GM12878 (cell line): ENCODE results near the gene WARS2. TPM values are rescaled to one million over a fixed set of nuclear protein-coding genes. Genes with fewer than 3 reads are reported as not detected.

Experiments used
- ATAC-seq: fragments of 200-7000 bp; cut with Tn5 transposase; 3 replicates; pipeline ENCODE4 v1.9.1; 2020; ENCODE audit warnings: mild to moderate bottlenecking, moderate library complexity
- BruUV-seq: library from RNA; stranded (reverse); fragments of 400-500 nt; replicated peaks from 2 replicates; lab custom pipeline; 2021; lab: Mats Ljungman, UMichigan
- CTCF ChIA-PET: fragments of 300-600 bp; sonication (Branson Sonifier 250); formaldehyde crosslinking; extraction: SDS; loops from one replicate; lab custom pipeline; 2021; ENCODE audit warnings: inconsistent platforms; lab: Yijun Ruan, JAX
- POLR2A ChIA-PET: fragments of 350-600 bp; formaldehyde crosslinking; extraction: SDS; loops from one replicate; lab custom pipeline; 2021; ENCODE audit warnings: inconsistent platforms; lab: Charles Lee
- RAD21 ChIA-PET: fragments of 300-600 bp; sonication (Branson Sonifier 250); formaldehyde crosslinking; loops from one replicate; lab custom pipeline; 2023; ENCODE audit warnings: antibody characterized with exemption; ENCODE audit not compliant: unreplicated experiment; lab: Charles Lee
- SMC1A ChIA-PET: fragments of 300-600 bp; sonication (Branson Sonifier 250); formaldehyde crosslinking; loops from one replicate; lab custom pipeline; 2023; ENCODE audit not compliant: unreplicated experiment, uncharacterized antibody; lab: Charles Lee
- DNase-seq: peaks from one replicate; pipeline ENCODE4 v3.0.0-alpha.2; 2011; ENCODE audit warnings: low read depth, low spot score
- FAIRE-seq: peaks from 3 replicates; lab custom pipeline; 2011; peaks lifted over from hg19 to GRCh38; lab: Jason Lieb, UNC
- H2AFZ ChIP-seq: 2 replicates; pipeline ENCODE4 v1.6.0; 2011; ENCODE audit warnings: low read depth, low read length, control low read depth; ENCODE audit not compliant: control insufficient read depth
- H3K27ac ChIP-seq: 2 replicates; pipeline ENCODE4 v1.5.1; 2011; ENCODE audit warnings: control low read depth; ENCODE audit not compliant: control insufficient read depth, insufficient read depth
- H3K27me3 ChIP-seq, 2 experiments: replicated peaks in 1 of 2; 2 replicates each; pipeline versions ENCODE4 v1.6.0 to v1.6.1; 2011; ENCODE audit warnings: low read length in 1 of 2; ENCODE audit not compliant: control insufficient read depth in 2 of 2, insufficient read depth in 2 of 2
- H3K36me3 ChIP-seq, 2 experiments: 2 replicates each; pipeline ENCODE4 v1.5.1; 2011; ENCODE audit warnings: low read length in 1 of 2; ENCODE audit not compliant: control insufficient read depth in 2 of 2, insufficient read depth in 2 of 2
- H3K4me1 ChIP-seq: 2 replicates; pipeline ENCODE4 v1.6.1; 2011; ENCODE audit warnings: mild to moderate bottlenecking, low read length, moderate library complexity, mixed read lengths; ENCODE audit not compliant: control insufficient read depth, insufficient read depth
- H3K4me2 ChIP-seq: 2 replicates; pipeline ENCODE4 v1.6.0; 2011; ENCODE audit warnings: control low read depth; ENCODE audit not compliant: control insufficient read depth, insufficient read depth
- H3K4me3 ChIP-seq: fragments of 200-600 bp; sonication (generic); 2 replicates; pipeline ENCODE4 v1.5.1; 2016
- H3K79me2 ChIP-seq: 2 replicates; pipeline ENCODE4 v1.6.0; 2011; ENCODE audit warnings: low read length; ENCODE audit not compliant: control insufficient read depth, insufficient read depth
- H3K9ac ChIP-seq: 2 replicates; pipeline ENCODE4 v1.8.0; 2011; ENCODE audit warnings: low read length, control low read depth, mixed read lengths; ENCODE audit not compliant: control insufficient read depth, insufficient read depth
- H3K9me3 ChIP-seq: replicated peaks from 3 replicates; pipeline ENCODE4 v1.5.1; 2011; ENCODE audit warnings: mild to moderate bottlenecking, low read length; ENCODE audit not compliant: control insufficient read depth, insufficient read depth
- H4K20me1 ChIP-seq: 2 replicates; pipeline ENCODE4 v1.6.0; 2011; ENCODE audit not compliant: control insufficient read depth, insufficient read depth
- ATF3 ChIP-seq: IDR thresholded peaks from 2 replicates; pipeline ENCODE4 v1.6.1; 2011; ENCODE audit warnings: low read depth, mild to moderate bottlenecking, low read length, moderate library complexity, borderline replicate concordance; ENCODE audit errors: extremely low read depth
- BCL11A ChIP-seq: IDR thresholded peaks from 2 replicates; pipeline ENCODE4 v1.6.1; 2011; ENCODE audit warnings: low read depth, low read length
- E2F8 ChIP-seq: fragments of 450-650 bp; IDR thresholded peaks from 2 replicates; pipeline ENCODE4 v1.6.1; 2018; ENCODE audit warnings: mild to moderate bottlenecking, low read depth, moderate library complexity; ENCODE audit not compliant: partially characterized antibody
- FOS ChIP-seq: IDR thresholded peaks from 3 replicates; pipeline ENCODE4 v1.6.1; 2011; ENCODE audit warnings: borderline replicate concordance; ENCODE audit not compliant: insufficient read length; ENCODE audit errors: extremely low read depth
- HDAC6 ChIP-seq: fragments of 200-600 bp; sonication (generic); IDR thresholded peaks from one replicate; pipeline ENCODE4 v1.8.0; 2017; ENCODE audit warnings: antibody characterized with exemption; ENCODE audit not compliant: unreplicated experiment
- JUNB ChIP-seq: IDR thresholded peaks from 2 replicates; pipeline ENCODE4 v1.6.1; 2016; ENCODE audit warnings: antibody characterized with exemption, mild to moderate bottlenecking
- JUND ChIP-seq: IDR thresholded peaks from 2 replicates; pipeline ENCODE4 v1.6.1; 2012; ENCODE audit warnings: low read depth, mild to moderate bottlenecking, low read length, improper control_type of control experiment, moderate library complexity
- MLLT1 ChIP-seq: fragments of 450-650 bp; IDR thresholded peaks from 2 replicates; pipeline ENCODE4 v1.6.1; 2016; ENCODE audit warnings: mild to moderate bottlenecking
- NBN ChIP-seq: fragments of 450-650 bp; IDR thresholded peaks from 2 replicates; pipeline ENCODE4 v1.6.1; 2016
- NFXL1 ChIP-seq: fragments of 450-650 bp; IDR thresholded peaks from 2 replicates; pipeline ENCODE4 v1.6.1; 2017; ENCODE audit warnings: antibody characterized with exemption, mild to moderate bottlenecking, borderline replicate concordance
- POU2F2 ChIP-seq: IDR thresholded peaks from 3 replicates; pipeline ENCODE4 v1.6.1; 2011; ENCODE audit warnings: low read depth, mild to moderate bottlenecking, low read length, borderline replicate concordance
- RB1 ChIP-seq: fragments of 450-650 bp; formaldehyde crosslinking; IDR thresholded peaks from 2 replicates; pipeline ENCODE4 v1.6.1; 2017; ENCODE audit warnings: mild to moderate bottlenecking, borderline replicate concordance
- RCOR1 ChIP-seq: conservative IDR thresholded peaks from 2 replicates; pipeline ENCODE4 v1.6.1; 2012; ENCODE audit warnings: low read depth, low read length, improper control_type of control experiment
- RUNX3 ChIP-seq: IDR thresholded peaks from 2 replicates; pipeline ENCODE4 v1.6.1; 2012; ENCODE audit warnings: low read length, inconsistent platforms
- TARDBP ChIP-seq: IDR thresholded peaks from 2 replicates; pipeline ENCODE4 v1.6.1; 2016; ENCODE audit warnings: borderline replicate concordance
- TBL1XR1 ChIP-seq: IDR thresholded peaks from 2 replicates; pipeline ENCODE4 v1.6.1; 2012; ENCODE audit warnings: low read depth, low read length, improper control_type of control experiment
- TCF3 ChIP-seq: IDR thresholded peaks from 2 replicates; pipeline ENCODE4 v1.6.1; 2012; ENCODE audit warnings: low read depth, mild to moderate bottlenecking, low read length, borderline replicate concordance; ENCODE audit not compliant: insufficient read depth
- ZNF592 ChIP-seq: fragments of 450-650 bp; IDR thresholded peaks from 2 replicates; pipeline ENCODE4 v1.6.1; 2017; ENCODE audit warnings: mild to moderate bottlenecking, moderate library complexity
- WGBS: methylation state at CpG from one replicate; pipeline ENCODE4 v1.1.6; 2016; ENCODE audit warnings: low lambda C conversion rate; ENCODE audit not compliant: insufficient replicate concordance, insufficient coverage; ENCODE audit errors: missing lambda C conversion rate; 5-methylcytosine and 5-hydroxymethylcytosine counted together
- in situ Hi-C: fragments of 300-500 bp; cut with MboI; formaldehyde crosslinking; loops from 9 replicates; pipeline ENCODE4 v1.14.3; 2018; ENCODE audit warnings: mixed read lengths
- intact Hi-C: fragments of 100-400 bp; cut with micrococcal nuclease; formaldehyde crosslinking; loops from one replicate; pipeline ENCODE4 v1.14.2; 2022; ENCODE audit not compliant: unreplicated experiment
- polyA plus RNA-seq, 11 experiments: library from polyadenylated mRNA; depleted of rRNA in 4 of 11; unstranded in 6 of 11; stranded (reverse) in 5 of 11; fragments of >200 nt; fragmentation: Nextera tagmentation in 4 of 11; fragmentation: Illumina TruSeq in 1 of 11; extraction: Ambion mirVana in 4 of 11; extraction: Trizol in 1 of 11; gene quantifications; 1 replicate in 1 of 11; 2 replicates in 10 of 11; pipeline versions ENCODE4 v1.2.1 to v1.2.3, GENCODE V29; 2011 to 2016; ENCODE audit warnings: inconsistent platforms in 2 of 11, missing spikeins in 2 of 11, low read depth in 1 of 11
- total RNA-seq, 4 experiments: library from RNA; depleted of rRNA in 3 of 4; stranded (reverse); fragments of >200 nt in 3 of 4; fragmentation: Illumina TruSeq in 1 of 4; extraction: Trizol in 1 of 4; gene quantifications; 2 replicates each; pipeline versions ENCODE4 v1.2.1 to v1.2.3, GENCODE V29; 2013 to 2021

The WARS2 gene
- total and polyA plus RNA-seq, 10 of the 15 experiments (the other 5 are each of a cell fraction or from before 2014, with no cell fraction given), result 5.5 to 22.2 (median 14.4) TPM

GRCh38 chr1:119038363-119038762 is 102.1 kb downstream of the WARS2 start:
- Histone ChIP-seq H3K4me2 (no peak overlapping the region), H3K4me3 (no peak overlapping the region), H2AFZ (no peak overlapping the region), H3K27ac (no peak overlapping the region), H3K27me3 (no peaks in the 10 kb centered on the region), H3K9ac (no peak overlapping the region), H3K4me1 (no peaks in the 10 kb centered on the region), H4K20me1 (no peaks in the 10 kb centered on the region), H3K79me2 (no peaks in the 10 kb centered on the region), H3K9me3 (no peaks in the 10 kb centered on the region), H3K36me3 (no peaks in the 10 kb centered on the region)
- intact Hi-C loops, result no loop called here
- ATAC-seq, result no peak
- BruUV-seq, result no TSS peak
- 100% methylated on average over 2 of the region's 2 CpGs for WGBS
- no peak for DNase-seq
- SMC1A ChIA-PET, result interaction anchor here (0.7 kb wide), 1 partner anchor 252 kb away, joined by 3 read pairs; no protein-coding TSS in a partner anchor
- TF ChIP-seq JUNB (no peak), E2F8 (no peak), NFXL1 (no peak), ZNF592 (no peak), ATF3 (no peak), NBN (no peak), RCOR1 (no peak), RB1 (no peak), TARDBP (no peak), RUNX3 (no peak), JUND (no peak), TBL1XR1 (no peak), POU2F2 (no peak), BCL11A (no peak), HDAC6 (no peak), MLLT1 (no peak), FOS (no peak), TCF3 (no peak)
- in situ Hi-C loops, result no loop called here
- FAIRE-seq, result no peak
- RAD21 ChIA-PET, result no interaction called here
- POLR2A ChIA-PET, result no interaction called here
- CTCF ChIA-PET, result no interaction called here
